ENCODE data around the gene PRELID1.

Gene PRELID1

DNA sequence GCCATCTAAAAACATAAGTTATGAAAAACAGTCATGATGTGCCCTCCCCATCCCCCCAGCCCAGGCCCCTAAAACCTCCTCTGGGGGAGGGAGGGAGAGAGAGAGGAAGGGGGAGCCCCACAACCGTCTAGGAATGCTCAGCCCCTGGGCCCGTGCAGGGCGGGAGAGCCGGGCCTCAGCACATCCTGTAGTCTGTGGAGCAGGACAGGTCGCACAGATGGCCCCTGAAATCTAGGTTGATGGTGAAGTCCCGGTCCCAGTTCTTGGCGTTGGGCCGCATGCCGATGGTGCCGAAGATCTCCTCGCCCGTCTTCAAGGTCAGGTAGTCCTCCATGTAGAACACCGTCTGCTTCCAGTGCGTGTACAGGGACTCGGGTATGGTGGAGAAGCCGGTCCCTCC is 38.2 kb upstream of the PRELID1 start:
- TF ChIP-seq, protein P1, sequence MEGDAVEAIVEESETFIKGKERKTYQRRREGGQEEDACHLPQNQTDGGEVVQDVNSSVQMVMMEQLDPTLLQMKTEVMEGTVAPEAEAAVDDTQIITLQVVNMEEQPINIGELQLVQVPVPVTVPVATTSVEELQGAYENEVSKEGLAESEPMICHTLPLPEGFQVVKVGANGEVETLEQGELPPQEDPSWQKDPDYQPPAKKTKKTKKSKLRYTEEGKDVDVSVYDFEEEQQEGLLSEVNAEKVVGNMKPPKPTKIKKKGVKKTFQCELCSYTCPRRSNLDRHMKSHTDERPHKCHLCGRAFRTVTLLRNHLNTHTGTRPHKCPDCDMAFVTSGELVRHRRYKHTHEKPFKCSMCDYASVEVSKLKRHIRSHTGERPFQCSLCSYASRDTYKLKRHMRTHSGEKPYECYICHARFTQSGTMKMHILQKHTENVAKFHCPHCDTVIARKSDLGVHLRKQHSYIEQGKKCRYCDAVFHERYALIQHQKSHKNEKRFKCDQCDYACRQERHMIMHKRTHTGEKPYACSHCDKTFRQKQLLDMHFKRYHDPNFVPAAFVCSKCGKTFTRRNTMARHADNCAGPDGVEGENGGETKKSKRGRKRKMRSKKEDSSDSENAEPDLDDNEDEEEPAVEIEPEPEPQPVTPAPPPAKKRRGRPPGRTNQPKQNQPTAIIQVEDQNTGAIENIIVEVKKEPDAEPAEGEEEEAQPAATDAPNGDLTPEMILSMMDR (IDR thresholded peaks at IDR 0.05; ENCODE audit: low read depth, low read length): no peak
- TF ChIP-seq POLR2A (IDR thresholded peaks at IDR 0.05; ENCODE audit: extremely low read depth, insufficient read length) (no peak), MYC (IDR thresholded peaks at IDR 0.05; ENCODE audit: low read depth, low read length) (no peak)
- TF ChIP-seq, protein P2, sequence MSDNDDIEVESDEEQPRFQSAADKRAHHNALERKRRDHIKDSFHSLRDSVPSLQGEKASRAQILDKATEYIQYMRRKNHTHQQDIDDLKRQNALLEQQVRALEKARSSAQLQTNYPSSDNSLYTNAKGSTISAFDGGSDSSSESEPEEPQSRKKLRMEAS (IDR thresholded peaks at IDR 0.05; ENCODE audit: low read depth, low read length): no peak
- no peak for DNase-seq (ENCODE audit: low read depth)
- H3K4me3 ChIP-seq (ENCODE audit: low read depth, low read length): no peak overlapping the region

DNA sequence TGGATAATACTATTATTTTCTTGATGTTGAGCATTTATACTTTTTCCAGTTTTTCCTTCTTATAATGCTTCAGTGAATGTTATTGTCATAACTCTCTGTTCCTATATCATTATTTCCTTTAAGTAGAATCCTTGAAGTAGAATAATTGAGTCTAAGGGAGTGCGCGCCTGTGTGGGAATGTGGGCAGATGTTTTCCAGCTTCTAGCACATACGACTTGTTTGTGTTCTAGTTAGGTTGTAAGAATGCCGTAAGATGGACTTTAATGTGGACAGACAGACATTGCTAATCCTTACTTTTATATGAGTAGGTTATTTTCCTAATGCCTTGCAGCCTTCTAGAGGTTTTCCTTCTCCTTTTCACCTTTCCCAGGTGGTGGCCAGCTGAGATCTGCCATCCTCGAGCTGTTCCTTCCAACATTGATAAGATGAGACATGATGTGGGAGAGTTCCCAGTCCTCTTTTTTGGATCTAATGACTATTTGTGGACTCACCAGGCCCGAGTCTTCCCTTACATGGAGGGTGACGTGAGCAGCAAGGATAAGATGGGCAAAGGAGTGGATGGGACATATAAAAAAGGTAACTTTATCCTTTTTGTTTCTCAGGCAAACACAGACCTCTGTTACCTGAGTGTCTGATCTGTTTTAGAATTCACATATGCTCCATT is 34.2 kb upstream of the PRELID1 start:
- TF ChIP-seq, protein P2 (IDR thresholded peaks at IDR 0.05; ENCODE audit: low read depth, low read length): no peak
- no peak for DNase-seq (ENCODE audit: low read depth)

DNA sequence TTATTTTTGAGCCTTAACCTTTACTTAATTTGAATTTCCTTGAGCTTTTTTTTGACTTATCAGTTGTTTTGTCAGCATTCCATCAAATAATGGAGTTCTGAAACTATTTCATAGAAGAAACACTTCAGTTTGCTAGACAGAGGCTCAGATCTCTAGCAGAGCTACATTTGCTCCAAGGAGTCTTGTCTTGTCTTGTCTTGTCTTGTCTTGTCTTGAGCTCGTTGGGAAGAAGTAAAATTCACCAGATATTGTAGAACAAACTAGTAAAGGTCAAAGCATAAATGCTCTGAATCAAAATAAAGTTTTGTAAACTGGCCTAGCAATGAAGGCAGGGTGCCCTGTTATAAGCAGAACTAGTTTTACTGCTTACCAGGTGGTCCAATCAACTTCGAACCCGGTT is 33.6 kb upstream of the PRELID1 start:
- no peak overlapping the region for H3K4me3 ChIP-seq (ENCODE audit: low read depth, low read length)
- TF ChIP-seq, protein P2 (IDR thresholded peaks at IDR 0.05; ENCODE audit: low read depth, low read length): no peak
- TF ChIP-seq MYC (IDR thresholded peaks at IDR 0.05; ENCODE audit: low read depth, low read length) (no peak), POLR2A (IDR thresholded peaks at IDR 0.05; ENCODE audit: extremely low read depth, insufficient read length) (no peak)
- TF ChIP-seq, protein P1 (IDR thresholded peaks at IDR 0.05; ENCODE audit: low read depth, low read length): no peak
- DNase-seq (ENCODE audit: low read depth): no peak

More for the DNA sequence above, 34.2 kb upstream of the PRELID1 start:
- no peak overlapping the region for H3K4me3 ChIP-seq (ENCODE audit: low read depth, low read length)

DNA sequence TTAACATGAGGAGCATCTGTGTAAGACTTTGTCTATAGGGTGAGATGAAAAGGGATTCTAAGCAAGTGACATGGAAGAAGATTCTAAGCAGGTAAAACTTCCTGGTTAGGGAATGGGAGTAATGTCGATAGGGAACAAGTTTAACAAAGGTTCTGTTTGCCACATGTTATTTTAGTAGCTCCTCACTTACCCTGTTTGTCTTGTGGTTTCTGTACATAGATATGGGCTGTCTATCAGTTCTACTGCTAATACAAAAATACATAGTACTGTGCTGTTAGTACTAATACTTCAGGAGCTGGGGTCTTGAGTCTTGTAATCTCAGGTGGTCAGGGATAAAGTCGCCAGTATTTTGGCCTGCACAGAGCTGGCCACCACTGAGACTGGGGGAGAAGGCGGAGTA is 32.9 kb upstream of the PRELID1 start:
- H3K4me3 ChIP-seq (ENCODE audit: low read depth, low read length): no peak overlapping the region
- TF ChIP-seq POLR2A (IDR thresholded peaks at IDR 0.05; ENCODE audit: extremely low read depth, insufficient read length) (no peak), MYC (IDR thresholded peaks at IDR 0.05; ENCODE audit: low read depth, low read length) (no peak)
- TF ChIP-seq, protein P1 (IDR thresholded peaks at IDR 0.05; ENCODE audit: low read depth, low read length): no peak
- TF ChIP-seq, protein P2 (IDR thresholded peaks at IDR 0.05; ENCODE audit: low read depth, low read length): no peak
- DNase-seq (ENCODE audit: low read depth): no peak

DNA sequence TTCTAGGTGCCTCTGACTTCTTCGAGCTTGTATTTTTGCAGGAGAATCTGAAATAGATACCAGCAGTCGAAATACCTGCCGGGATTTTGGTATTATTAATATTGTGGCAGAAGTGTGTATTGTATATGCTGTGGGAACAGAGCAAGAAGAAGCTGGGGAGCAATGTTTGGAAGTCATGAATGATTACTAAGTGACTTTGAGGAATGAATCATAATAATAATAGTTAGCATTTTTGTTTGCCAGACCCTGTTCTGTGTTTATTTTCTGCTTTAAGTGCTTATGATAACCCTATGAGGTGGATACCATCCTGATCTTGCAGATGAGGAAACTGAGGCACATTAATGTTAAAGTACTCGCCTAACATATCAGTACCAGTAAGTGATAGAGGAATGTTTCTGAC is 32.5 kb upstream of the PRELID1 start:
- no peak overlapping the region for H3K4me3 ChIP-seq (ENCODE audit: low read depth, low read length)
- DNase-seq (ENCODE audit: low read depth): no peak
- TF ChIP-seq, protein P2 (IDR thresholded peaks at IDR 0.05; ENCODE audit: low read depth, low read length): no peak
- TF ChIP-seq, protein P1 (IDR thresholded peaks at IDR 0.05; ENCODE audit: low read depth, low read length): no peak
- TF ChIP-seq MYC (IDR thresholded peaks at IDR 0.05; ENCODE audit: low read depth, low read length): no peak

DNA sequence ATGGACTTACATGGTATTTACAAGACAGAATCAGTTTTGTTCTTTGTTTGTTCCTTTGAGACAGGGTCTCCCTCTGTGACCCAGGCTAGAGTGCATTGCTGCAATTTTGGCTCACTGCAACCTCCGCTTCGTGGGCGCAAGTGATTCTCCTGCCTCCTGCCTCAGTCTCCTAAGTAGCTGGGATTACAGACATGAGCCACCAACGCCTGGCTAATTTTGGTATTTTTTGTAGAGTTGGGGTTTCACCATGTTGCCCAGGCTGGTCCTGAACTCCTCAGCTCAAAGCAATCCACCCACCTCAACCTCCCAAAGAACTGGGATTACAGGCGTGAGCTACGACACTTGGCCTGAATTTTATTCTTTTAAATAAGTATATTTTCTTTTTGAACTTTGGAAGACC is 27.7 kb upstream of the PRELID1 start:
- TF ChIP-seq, protein P1 (IDR thresholded peaks at IDR 0.05; ENCODE audit: low read depth, low read length): no peak
- TF ChIP-seq, protein P2 (IDR thresholded peaks at IDR 0.05; ENCODE audit: low read depth, low read length): no peak
- TF ChIP-seq POLR2A (IDR thresholded peaks at IDR 0.05; ENCODE audit: extremely low read depth, insufficient read length) (no peak), MYC (IDR thresholded peaks at IDR 0.05; ENCODE audit: low read depth, low read length) (no peak)
- no peak for DNase-seq (ENCODE audit: low read depth)
- H3K4me3 ChIP-seq (ENCODE audit: low read depth, low read length): no peak overlapping the region
